ENCODE results near the gene FUZ.

- TF ChIP-seq POLR2AphosphoS5 (IDR thresholded peaks at IDR 0.05) (no peak), EP300 (IDR thresholded peaks at IDR 0.05) (no peak), POLR2A (IDR thresholded peaks at IDR 0.05) (no peak)
These were observed 30.2 kb upstream of the FUZ start for GRCh38 chr19:49843265-49843664.

All from sigmoid colon (tissue), 4 donors.